Left lobe of liver (tissue), 2 donors: ENCODE results near the gene GNG7. TPM values are rescaled to one million over a fixed set of nuclear protein-coding genes. Genes with fewer than 3 reads are reported as not detected.
A peak's percentile ranks its signal among the peaks of the same experiment; 100 is the strongest.
"Not testable (repeated sequence)": the region's sequence is repeated elsewhere in the genome, so short reads cannot be mapped to it uniquely, and the experiment has no call there.

Source experiments
- ATAC-seq: fragments of 200-7000 bp; cut with Tn5 transposase; one replicate; pipeline ENCODE4 v1.9.1; 2020; ENCODE audit warnings: mild to moderate bottlenecking, moderate library complexity
- DNase-seq: peaks from one replicate; pipeline ENCODE4 v3.0.0-alpha.2; 2020; ENCODE audit warnings: low spot score
- total RNA-seq: library from RNA; stranded (reverse); gene quantifications from one replicate; pipeline ENCODE4 v1.2.1, GENCODE V29; 2021
- donor health status: DM: no; HTN: no; CAD: no; lungs with moderate emphysema.
- donor health status: DM: no; HTN: yes; CAD: no.

GNG7 gene
- total RNA-seq, 1 donor from 2014 or later = 4.0 TPM

GRCh38 chr19:2606774-2607173 is 95.7 kb downstream of the GNG7 start:
- not testable (repeated sequence) for DNase-seq, ATAC-seq

DNA sequence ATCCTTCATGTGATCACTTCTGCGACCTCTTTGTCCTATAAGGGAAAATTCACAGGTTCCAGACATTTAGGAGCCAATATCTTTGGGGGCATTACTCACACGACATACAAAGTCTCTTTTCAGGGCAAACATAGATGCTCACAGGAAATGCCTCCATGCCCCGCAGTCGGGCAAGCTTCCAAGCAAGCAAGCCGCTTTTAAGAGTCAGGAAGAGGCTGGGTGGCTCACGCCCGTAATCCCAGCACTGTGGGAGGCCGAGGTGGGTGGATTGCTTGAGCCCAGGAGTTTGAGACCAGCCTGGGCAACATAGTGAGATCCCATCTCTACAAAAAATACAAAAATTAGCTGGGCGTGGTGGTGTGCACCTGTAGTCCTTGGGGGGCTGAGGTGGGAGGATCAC is 96.6 kb downstream of the GNG7 start:
- not testable (repeated sequence) for ATAC-seq, DNase-seq

GRCh38 chr19:2604747-2605329 is 97.7 kb downstream of the GNG7 start:
- DNase-seq = no peak
- ATAC-seq = no peak

DNA sequence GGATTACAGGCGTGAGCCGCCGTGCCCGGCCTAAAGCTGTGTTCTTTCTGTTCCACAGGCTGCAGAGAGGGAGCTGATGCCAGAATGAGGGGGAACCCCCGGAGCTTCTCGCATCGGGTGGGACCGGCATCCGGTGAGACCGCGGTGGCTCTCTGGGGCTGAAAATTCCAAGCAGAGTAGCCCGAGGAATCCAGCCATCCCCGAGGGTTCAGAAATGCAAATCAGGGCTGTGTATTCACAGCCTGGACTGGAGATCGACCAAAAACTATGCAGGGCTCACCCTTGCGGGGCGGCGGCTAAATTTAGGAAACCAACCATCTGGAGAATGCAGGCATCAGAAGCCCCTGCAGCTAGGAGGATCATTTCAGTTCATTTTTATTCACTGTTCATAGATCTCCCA is 99.2 kb downstream of the GNG7 start:
- ATAC-seq = no peak
- no peak for DNase-seq

DNA sequence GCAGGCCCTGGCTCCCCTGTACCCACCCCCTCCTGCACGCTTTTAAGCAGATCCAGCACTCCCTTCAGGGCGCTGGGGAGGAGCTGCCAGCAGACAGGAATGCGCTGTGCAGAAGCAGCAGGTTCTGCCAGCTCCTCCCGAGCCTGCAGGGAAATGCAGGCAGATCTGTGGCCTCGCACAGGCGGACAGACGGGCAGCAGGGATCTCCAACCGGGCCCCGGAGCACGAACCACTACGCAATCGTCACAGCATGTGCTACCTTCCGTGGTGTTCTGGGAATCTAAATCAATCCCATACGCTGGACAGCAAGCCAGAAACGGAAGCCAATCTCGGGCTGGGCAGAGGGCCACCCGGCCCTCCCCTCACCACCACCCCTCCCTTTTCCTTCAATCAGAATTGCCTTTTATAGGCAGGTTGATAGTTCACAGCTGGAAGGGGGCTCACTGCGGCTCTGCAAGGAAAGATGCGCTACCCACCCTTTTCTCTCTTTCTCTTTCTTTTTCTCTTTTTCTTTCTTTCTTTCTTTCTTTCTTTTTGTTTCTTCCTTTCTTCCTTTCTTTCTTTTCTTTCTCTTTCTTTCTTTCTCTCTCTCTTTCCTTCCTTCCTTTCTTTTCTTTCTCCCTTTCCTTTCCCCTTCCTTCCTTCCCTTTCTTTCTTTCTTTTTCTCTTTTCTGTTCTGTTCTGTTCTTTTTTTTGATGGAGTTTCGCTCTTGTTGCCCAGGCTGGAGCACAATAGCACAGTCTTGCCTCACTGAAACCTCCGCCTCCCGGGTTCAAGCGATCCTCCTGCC is 99.9 kb downstream of the GNG7 start:
- ATAC-seq (peak; percentile 79), DNase-seq (peak; percentile 92)

GRCh38 chr19:2600914-2601870 is 101.3 kb downstream of the GNG7 start:
- DNase-seq (no peak), ATAC-seq (no peak)

DNA sequence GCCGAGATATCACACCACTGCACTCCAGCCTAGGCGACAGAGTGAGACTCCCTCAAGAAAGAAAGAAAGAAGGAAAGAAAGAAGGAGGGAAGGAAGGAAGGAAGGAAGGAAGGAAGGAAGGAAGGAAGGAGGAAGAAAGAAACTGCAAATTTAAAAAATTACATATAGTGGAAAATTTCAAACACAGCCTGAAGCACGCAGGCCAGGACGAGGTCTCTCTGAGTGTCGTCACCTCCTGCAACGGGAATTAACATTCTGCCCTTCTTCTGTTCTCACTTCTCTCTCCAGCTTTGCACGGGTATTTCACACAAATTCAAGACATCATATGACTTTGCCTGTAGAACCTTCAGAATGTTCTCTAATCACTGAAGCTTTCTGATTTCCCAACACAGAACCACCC is 108.2 kb downstream of the GNG7 start:
- ATAC-seq = no peak
- DNase-seq = no peak

DNA sequence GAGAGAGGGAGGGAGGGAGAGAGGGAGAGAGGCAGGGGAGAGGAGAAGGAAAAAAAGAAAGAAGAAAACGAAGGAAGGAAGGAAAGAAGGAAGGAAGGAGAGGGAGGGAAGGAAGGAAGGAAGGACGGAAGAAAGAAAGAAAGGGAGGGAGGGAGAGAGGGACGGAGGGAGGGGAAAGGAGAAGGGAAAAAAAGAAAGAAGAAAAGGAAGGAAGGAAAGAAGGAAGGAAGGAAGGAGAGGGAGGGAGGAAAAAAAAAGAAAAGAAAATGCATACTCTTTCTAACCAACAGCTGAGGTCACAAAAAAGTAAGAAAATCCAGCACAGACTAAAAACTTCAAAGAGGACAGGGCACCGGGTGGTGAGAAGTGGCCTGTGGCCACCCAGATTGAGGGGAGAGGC is 109.7 kb downstream of the GNG7 start:
- ATAC-seq (no peak), DNase-seq (no peak)

DNA sequence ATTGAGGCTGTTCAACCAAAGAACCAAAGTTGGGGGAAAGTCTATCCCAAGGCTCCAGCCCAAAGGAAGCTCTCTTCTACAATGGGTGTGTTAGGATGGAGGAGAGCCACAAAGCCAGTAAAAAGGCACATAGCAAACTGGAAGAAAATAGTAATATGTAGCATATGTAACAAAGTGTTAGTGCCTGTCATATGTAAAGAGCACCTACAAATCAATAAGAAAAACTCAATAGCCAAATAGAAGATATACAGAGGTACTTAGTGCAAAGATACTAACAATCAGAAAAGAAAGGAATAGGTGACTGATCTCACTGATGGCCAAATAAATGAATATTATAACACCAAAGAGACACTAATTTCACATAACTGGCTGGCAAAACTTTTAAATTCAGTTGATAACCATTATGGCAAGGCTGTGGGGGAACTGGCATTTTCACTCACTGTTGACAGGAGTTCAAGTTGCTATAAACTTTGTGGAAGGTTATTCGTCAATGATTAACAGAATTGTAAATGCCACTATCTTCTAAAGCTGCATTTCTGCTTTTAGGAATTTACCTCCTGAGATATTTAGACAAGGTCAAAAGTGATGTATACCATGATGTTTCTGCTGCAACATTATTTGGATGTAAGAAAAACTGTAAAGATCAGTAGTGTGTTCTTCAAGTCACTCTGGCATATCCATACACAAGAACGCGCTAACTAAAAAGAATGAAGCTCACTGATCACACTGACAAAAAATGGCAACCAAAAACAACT is 110.8 kb downstream of the GNG7 start:
- DNase-seq (no peak), ATAC-seq (peak; percentile 60)

DNA sequence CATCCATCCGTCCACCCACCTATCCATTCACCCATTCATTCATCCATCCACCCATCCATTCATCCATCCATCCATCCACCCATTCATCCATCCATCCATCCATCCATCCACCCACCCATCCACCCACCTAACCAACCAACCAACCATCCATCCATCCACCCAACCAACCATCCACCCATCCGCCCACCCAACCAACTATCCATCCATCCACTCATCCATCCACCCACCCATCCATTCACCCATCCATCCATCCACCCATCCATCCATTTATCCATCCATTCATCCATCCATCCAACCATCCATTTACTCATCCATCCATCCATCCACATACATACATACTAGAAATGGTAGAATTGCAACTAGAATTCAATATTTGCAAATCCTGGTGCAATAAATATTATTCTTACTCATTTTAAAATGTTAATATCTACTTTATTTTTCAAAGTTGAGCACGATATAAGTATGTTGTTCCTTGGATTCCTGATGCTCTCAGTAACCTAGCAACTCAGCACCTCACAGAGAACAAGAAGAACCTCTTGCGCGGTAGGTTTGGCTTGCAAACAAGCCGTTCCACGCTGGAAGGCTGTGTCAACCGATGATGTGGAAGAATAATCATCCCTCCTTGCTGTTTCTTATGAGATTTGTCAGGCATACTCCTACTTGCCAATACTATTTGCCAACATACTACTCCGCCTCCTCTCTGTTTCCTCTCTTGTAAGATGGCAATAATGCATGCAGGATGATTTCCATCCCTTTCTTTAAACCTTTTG is 111.7 kb downstream of the GNG7 start:
- ATAC-seq = no peak
- DNase-seq = no peak

DNA sequence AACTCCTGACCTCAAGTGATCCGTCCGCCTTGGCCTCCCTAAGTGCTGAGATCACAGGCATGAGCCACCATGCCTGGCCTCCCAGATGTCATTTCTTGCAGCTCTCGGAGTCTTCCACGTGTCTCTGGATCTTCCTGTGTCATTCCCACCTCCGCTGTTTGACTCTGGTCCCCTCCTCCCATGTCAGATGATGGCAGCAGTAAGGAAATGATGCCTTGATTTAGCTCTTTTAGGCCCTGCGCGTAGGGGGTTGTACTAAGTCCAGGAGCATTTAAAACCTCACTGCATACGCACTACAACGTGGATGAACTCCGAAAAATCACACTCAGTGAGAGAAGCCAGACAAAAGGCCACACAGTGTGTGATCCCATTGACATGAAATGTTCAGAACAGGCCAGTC is 113.1 kb downstream of the GNG7 start:
- DNase-seq (no peak), ATAC-seq (no peak)

DNA sequence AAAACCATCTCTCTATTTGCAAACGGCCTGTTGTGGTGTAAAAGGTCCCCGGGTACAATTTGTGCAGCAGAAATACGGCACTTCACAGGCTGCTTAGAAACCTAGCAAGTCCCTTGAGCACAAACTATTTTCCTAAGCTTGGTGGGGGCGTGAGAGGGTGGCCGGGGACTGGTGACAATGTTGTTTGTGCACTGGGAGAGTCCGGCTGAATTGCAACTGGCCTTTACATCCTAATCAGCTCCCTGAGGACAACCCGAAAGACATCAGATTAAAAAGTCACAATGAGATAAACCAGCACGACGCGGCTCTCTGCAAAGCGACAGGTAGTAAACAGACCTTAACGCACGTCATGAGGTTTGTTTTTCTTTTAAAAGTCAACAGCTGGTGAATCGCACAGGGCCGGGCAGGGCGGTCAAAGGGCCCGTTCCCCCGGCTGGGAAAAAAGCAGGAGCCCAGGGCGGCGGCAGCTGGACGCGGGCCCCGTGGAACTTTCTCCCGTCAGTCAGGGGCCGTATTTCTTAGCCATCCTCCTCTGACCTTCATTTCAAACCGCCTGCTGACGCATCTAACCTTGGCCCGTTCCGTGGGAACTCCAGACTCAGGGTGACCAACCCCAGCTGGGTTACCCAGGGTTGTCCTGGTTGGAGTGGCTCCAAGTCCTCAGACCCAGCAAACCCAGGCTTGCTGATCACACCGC is 114.3 kb downstream of the GNG7 start:
- ATAC-seq (peak; percentile 86), DNase-seq (peak; percentile 96)

DNA sequence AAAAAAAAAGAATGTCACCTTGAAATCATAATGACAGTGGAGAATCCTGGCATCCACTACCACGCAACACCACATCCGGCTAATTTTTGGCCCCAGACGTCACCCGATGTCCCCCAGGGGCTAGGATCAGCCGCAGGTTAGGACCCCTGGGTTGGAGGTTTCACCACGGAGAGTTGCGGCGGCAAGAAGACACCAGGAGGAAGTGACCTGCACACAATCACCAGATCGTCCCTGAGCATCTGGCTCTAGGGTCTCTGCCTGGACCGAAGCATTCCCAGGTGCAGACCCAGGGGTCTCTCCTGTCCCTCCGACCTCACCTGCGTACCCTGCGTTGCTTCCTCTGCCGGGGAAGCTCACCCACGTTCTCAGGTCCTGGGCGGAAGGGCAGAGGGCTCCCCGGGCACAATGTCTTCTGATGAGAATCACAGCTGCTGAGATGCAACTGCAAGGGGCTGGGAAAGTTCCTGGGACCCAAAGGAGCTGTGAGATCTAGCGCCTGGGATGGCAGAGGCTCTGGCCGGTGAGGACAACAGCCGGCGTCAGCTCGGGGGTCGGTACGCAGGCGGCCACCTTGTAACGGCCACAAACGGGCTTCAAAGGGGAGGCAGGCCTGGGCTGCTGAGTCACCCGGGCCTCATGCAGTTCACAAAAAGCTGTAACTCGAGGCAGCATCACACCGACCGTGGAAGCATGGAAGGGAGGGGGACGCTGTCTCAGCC is 115.3 kb downstream of the GNG7 start:
- DNase-seq = no peak
- no peak for ATAC-seq

DNA sequence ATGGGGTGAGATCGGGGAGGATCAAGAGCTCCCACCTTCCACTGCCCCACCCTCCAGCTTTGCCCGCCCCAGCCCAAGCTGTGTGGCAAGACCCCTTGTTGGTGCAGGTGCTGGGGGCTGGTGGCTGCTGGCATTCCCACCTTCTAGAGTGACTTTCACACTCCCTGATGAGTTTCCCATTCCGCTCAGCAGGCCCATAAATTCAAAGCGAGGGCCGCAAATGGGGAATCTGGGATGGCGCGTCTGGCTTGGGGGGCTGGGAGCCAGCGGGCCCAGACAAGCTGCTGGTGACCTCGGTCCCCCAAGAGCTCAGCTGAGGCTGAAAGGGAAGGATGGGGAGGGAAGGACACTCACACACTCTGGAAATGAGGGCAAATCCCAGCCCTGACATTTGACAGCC is 116.3 kb downstream of the GNG7 start:
- ATAC-seq = no peak

DNA sequence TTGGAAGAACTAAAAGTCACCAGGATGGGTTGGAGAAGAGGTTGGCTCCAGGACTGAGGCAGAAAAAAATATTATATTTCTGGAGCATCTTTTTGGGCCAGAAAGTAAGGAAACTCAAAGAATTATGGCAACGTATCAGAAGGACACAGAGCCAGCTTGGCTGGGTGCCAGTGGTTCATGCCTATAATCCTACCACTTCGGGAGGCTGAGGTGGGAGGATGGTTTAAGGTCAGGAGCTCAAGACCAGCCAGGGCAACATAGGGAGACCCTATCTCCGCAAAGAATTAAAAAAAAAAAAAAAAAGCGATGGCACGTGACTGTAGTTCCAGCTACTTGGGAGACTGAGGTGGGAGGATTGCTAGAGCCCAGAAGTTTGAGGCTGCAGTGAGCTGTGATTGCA is 118.5 kb downstream of the GNG7 start:
- DNase-seq (no peak), ATAC-seq (no peak)

More for the DNA sequence above, 116.3 kb downstream of the GNG7 start:
- DNase-seq = no peak

GRCh38 chr19:2582984-2583956 is 119.2 kb downstream of the GNG7 start:
- ATAC-seq (no peak), DNase-seq (no peak)

GRCh38 chr19:2580396-2580795 is 122.1 kb downstream of the GNG7 start:
- not testable (repeated sequence) for ATAC-seq, DNase-seq
